NCI-H146 (cell line): ENCODE results near the gene PRMT7.
A peak's percentile ranks its signal among the peaks of the same experiment; 100 is the strongest.

Experiments used
- DNase-seq: peaks from one replicate; lab custom pipeline; 2025; lab: John Stamatoyannopoulos, UW

The PRMT7 gene

DNA sequence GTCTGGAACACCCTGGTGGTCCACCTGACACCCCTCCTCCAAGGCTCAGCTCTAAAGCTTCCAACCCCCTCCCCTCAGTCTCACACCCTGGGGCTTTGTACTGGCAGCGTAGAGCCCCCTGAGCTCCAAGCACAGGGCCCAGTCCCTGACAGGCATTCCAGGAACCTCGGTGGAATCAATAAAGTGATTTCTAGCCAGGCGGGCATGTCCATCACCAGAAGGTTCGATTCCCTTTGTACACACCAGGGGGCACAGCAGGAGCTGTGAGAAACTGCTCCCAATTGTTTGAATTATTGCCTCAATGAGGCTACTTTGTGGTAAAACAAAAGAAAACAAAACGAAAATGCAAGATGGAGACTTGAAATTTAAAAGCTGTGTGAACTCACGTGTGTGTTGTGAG is 85.7 kb downstream of the PRMT7 start:
- peak; percentile 24 for DNase-seq

DNA sequence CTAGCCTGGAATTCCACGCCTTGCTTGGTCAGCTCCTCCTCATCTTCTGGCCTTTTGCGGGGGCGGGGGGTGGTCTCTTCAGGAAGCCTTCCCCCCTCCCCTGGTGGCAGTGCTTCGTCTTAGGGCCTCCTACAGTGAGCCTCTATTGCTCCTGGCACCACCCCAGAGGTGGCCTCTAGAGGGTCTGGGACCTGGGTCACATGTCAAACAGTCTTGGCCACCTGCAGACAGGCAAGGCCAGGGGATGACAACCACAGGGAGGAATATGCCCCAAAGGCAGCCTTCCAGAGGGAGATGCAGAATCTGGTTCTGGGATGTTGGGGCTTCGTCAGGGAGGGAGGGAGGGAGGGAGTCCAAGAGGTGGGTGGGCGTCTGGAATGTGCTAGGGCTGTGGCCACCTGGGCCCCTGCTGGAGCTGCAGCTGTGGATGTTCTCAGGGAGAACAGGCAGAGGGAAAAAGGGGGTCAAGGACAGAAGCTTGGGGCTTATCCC is 86.9 kb downstream of the PRMT7 start:
- DNase-seq, result no peak

GRCh38 chr16:68399456-68399855 is 88.6 kb downstream of the PRMT7 start:
- DNase-seq, result no peak

GRCh38 chr16:68400083-68400923 is 89.5 kb downstream of the PRMT7 start:
- DNase-seq, result no peak

DNA sequence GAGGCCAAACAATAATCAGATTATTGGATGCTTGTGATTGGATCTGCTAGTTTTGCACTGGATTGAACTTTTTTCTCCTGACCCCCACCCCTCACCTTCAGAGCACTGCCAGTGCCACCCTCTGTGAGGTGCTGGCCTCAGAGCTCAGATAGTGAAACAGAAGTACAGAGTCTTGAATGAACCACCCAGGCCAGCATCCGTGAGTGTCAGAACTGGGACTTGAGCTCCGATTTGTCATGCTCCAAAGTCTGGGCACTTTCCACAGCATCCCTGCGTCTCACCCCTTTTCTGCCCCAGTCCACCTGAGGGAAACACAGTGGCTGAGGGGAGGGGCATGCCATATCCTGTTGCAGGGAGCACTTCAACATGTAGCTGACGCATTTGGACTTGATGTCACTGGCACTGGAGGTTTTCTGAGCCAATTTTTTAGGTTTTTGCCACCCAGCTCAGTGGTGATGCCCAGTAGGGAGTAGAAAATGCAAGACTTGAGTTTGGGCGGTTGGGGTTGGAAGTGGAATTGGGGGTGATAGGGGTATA is 90.2 kb downstream of the PRMT7 start:
- DNase-seq, result no peak

- no peak for DNase-seq
Observed at GRCh38 chr16:68401871-68402747, 91.3 kb downstream of the PRMT7 start.

DNA sequence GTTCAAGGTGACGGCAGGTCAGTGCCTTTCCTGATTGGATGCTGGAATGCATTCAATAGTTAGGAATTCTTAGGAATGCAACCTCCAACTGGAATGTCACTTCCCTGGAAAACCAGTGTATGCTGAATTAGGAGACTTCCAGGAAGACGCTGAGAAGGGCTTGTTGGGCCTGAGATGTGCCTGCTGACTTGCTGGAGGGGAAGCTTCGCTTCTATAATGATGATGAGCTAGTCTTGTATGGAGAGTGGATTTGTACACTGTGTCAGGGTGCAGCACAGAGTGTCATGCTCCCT is 91.9 kb downstream of the PRMT7 start:
- DNase-seq, result no peak

GRCh38 chr16:68403177-68403576 is 92.4 kb downstream of the PRMT7 start:
- DNase-seq, result no peak

DNA sequence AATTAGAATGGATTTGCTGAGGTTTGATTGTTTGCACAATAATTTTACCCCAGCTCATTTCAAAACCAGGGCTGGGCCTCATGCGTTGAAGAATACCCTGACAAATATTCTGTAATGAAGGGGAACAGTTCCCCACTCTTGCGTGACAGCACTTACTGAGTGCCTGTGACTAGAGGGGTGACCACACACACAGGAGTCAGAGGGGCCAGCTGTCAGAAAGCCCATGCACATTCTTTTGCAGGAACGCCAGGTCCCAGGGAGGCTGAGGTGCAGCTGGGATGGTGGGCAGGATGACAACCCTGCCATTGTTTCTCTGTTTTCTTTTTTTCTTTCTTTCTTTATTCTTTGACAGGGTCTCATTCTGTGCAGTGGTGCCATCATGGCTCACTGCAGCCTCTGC is 92.9 kb downstream of the PRMT7 start:
- DNase-seq, result no peak

- no peak for DNase-seq
Observed at GRCh38 chr16:68404736-68405345, 94.0 kb downstream of the PRMT7 start.

DNA sequence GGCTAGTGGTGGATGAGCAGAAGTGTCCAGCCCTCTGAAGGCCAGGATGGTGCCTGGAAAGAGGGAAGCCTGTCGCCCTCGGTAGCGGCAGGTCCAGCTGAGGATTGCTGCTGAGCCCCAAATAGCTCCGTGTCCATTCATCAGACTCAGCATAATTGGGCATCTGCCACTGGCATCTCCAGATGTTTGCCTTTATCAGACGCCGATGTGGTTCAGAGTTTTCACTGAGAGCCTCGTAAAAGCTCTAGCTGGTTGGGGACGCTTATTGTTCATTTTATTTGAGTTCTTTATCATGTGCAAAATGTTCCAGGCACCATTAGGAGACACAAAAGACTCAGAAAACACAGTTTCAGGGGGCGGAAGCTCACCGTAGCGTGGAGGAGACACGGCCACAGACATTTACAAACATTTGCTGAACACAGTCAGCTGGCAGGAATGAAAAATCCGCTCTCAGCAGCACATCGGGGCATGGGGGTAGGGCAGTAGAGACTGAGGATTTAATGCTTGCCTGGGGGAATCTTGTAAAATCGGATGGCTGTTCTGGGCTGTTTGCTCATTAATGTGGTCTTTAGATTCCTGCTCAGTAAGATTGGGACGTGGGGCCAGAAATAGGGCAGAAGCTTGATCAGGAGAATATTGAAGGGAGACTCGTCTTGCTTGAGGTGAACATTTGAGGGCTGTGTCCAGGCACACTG is 95.8 kb downstream of the PRMT7 start:
- peak; percentile 57 for DNase-seq
